ENCODE data around the gene TRIO. TPM values are rescaled to one million over a fixed set of nuclear protein-coding genes. Genes with fewer than 3 reads are reported as not detected.

Gene TRIO
- total RNA-seq, 1 experiment from 2014 or later, result 88.8 TPM

- Mint-ChIP-seq H3K9me3 (no peaks in the 10 kb centered on the region), H3K27ac (no peak overlapping the region), H3K4me3 (no peak overlapping the region), H3K36me3 (peaks cover 15% of the 10 kb centered on the region), H3K4me1 (peaks cover 35% of the 10 kb centered on the region), H3K27me3 (ENCODE audit: low read depth) (no peaks in the 10 kb centered on the region)
- no peak for TF ChIP-seq KAT7 (CRISPR knock-in tag; IDR thresholded peaks at IDR 0.05; ENCODE audit: borderline replicate concordance)
- TF ChIP-seq SP1 (CRISPR knock-in tag; conservative IDR thresholded peaks at IDR 0.05), result no peak
- no peak for TF ChIP-seq ARID4B (CRISPR knock-in tag; IDR thresholded peaks at IDR 0.05; ENCODE audit: borderline replicate concordance)
- TF ChIP-seq FOXP4 (CRISPR knock-in tag; IDR thresholded peaks at IDR 0.05), result no peak
- TF ChIP-seq ETV6 (CRISPR knock-in tag; IDR thresholded peaks at IDR 0.05), result no peak
- no peak for TF ChIP-seq FOXK1 (CRISPR knock-in tag; IDR thresholded peaks at IDR 0.05)
- no peak for TF ChIP-seq MAX (CRISPR knock-in tag; IDR thresholded peaks at IDR 0.05)
- TF ChIP-seq MXD4 (CRISPR knock-in tag; IDR thresholded peaks at IDR 0.05; ENCODE audit: borderline replicate concordance), result no peak
- no peak for TF ChIP-seq RELA (CRISPR knock-in tag; IDR thresholded peaks at IDR 0.05; ENCODE audit: borderline replicate concordance)
- TF ChIP-seq CTCF (IDR thresholded peaks at IDR 0.05), result no peak
- TF ChIP-seq ZNF512 (CRISPR knock-in tag; IDR thresholded peaks at IDR 0.05; ENCODE audit: borderline replicate concordance), result no peak
- no peak for TF ChIP-seq CDX4 (CRISPR knock-in tag; IDR thresholded peaks at IDR 0.05; ENCODE audit: borderline replicate concordance)
- no peak for TF ChIP-seq PRDM15 (CRISPR knock-in tag; IDR thresholded peaks at IDR 0.05)
- no peak for TF ChIP-seq ZNF423 (CRISPR knock-in tag; IDR thresholded peaks at IDR 0.05)
- TF ChIP-seq USF2 (CRISPR knock-in tag; IDR thresholded peaks at IDR 0.05), result no peak
- TF ChIP-seq ZNF425 (CRISPR knock-in tag; conservative IDR thresholded peaks at IDR 0.05), result no peak
- ATAC-seq, result no peak
- POLR2A ChIA-PET, result no interaction called here
- CTCF ChIA-PET, result interaction anchor here (1.1 to 1.2 kb wide), 2 partner anchors 10 to 215 kb away, joined by 3 read pairs; no protein-coding TSS in a partner anchor
- no peak for DNase-seq (ENCODE audit: low spot score)
Observed at GRCh38 chr5:14356305-14356704, 213.2 kb downstream of the TRIO start.
